ENCODE data around the gene C17orf114.
"Not testable (repeated sequence)": the region's sequence is repeated elsewhere in the genome, so short reads cannot be mapped to it uniquely, and the experiment has no call there.

The C17orf114 gene

DNA sequence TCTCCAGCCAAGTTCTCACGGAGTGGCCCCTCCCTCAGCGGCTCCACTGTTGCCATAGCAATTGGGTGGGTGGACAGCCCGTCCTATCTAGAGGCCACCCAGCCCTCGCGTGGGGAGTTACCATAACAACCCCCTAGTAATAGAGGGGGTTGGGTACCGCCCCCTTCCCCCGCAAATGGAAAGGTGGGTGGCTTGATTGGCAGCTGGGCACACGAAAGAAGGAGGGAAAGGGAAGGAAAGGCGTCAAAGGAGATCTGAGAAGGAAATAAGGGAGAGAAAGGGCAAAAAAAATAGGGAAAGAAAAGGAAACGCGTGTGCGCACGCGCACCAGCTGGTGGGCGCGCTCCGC, 30.7 kb upstream of the C17orf114 start:
- FAIRE-seq, result not testable (repeated sequence)
- 1% methylated on average over 12 of the region's 17 CpGs for WGBS (ENCODE audit: missing lambda C conversion rate)
- peak in 1 of 2 experiments; percentile 42; a peak in 3 of 6 replicates for ATAC-seq

DNA sequence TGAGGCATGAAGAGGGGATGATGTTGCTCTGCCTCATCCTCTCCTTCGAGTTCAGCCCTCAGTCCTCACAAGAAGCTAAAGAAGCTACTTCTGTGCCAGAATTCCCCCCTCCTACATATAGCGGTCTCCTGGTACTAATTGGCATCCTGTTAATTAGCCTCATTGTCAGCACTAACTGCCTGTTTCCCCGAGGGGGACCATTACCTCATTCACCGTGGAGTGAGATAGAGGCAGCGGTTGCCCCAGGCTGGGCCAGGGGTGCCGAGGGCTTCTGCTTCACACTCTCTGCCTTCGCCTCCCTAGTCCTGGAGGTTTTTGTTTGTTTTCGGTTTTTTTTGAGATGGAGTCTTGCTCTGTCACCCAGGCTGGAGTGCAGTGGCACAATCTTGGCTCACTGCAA, 25.3 kb upstream of the C17orf114 start:
- POLR2A ChIA-PET, result interaction anchor here (1.0 kb wide), 1 partner anchor 37 kb away, joined by 3 read pairs; no protein-coding TSS in a partner anchor
- Histone ChIP-seq H3K4me3 (no peak overlapping the region), H3K4me1 (no peaks in the 10 kb centered on the region), H3K9me3 (no peaks in the 10 kb centered on the region), H3K4me2 (no peak overlapping the region), H3K27ac (no peak overlapping the region)
- FAIRE-seq (no peak), DNase-seq (ENCODE audit: low read depth in 1 of 2, low spot score in 1 of 2) (no peak), ATAC-seq (peak; percentile 19 to 52; a peak in 2 of 6 replicates)
- TF ChIP-seq, protein P1, sequence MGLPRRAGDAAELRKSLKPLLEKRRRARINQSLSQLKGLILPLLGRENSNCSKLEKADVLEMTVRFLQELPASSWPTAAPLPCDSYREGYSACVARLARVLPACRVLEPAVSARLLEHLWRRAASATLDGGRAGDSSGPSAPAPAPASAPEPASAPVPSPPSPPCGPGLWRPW (IDR thresholded peaks at IDR 0.05), result no peak
- TF ChIP-seq RNF2 (IDR thresholded peaks at IDR 0.05; ENCODE audit: borderline replicate concordance, low read depth) (no peak), EHMT2 (IDR thresholded peaks at IDR 0.05; ENCODE audit: low read depth) (no peak), TFCP2L1 (CRISPR knock-in tag; IDR thresholded peaks at IDR 0.05) (no peak), RFX5 (IDR thresholded peaks at IDR 0.05) (no peak), USF2 (IDR thresholded peaks at IDR 0.05) (no peak)
- 72% methylated on average over 8 of the region's 8 CpGs for WGBS (ENCODE audit: missing lambda C conversion rate)
- CTCF ChIA-PET, result interaction anchor here (2.4 to 5.8 kb wide), 2 partner anchors 37 to 61 kb away, joined by 8 to 21 read pairs; no protein-coding TSS in a partner anchor

More for the DNA sequence above, 30.7 kb upstream of the C17orf114 start:
- Histone ChIP-seq H3K27ac (peak overlapping the region; percentile 91 to 95), H3K4me3 (peak overlapping the region; percentile 85), H3K4me2 (peak overlapping the region; percentile 93), H3K4me1 (peaks cover 21% of the 10 kb centered on the region)
- TF ChIP-seq E2F6 (IDR thresholded peaks at IDR 0.05; ENCODE audit: borderline replicate concordance, low read depth), result 0 out of 2 replicates have a peak, but pooled peaks have one; percentile 52
- TF ChIP-seq RFX5 (IDR thresholded peaks at IDR 0.05), result peak; percentile 91
- TF ChIP-seq, protein P2, sequence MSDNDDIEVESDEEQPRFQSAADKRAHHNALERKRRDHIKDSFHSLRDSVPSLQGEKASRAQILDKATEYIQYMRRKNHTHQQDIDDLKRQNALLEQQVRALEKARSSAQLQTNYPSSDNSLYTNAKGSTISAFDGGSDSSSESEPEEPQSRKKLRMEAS (IDR thresholded peaks at IDR 0.05), result 0 out of 2 replicates have a peak, but pooled peaks have one; percentile 32
- not testable (repeated sequence) for DNase-seq (ENCODE audit: low read depth in 1 of 2, low spot score in 1 of 2); H3K9me3 ChIP-seq
- ChIA-PET CTCF (interaction anchor here (0.9 to 3.5 kb wide), 5 partner anchors 22 to 48 kb away, joined by 3 to 11 read pairs (median 7); partner anchors contain the start of gene GLTPD2), POLR2A (interaction anchor here (1.0 kb wide), 2 partner anchors 37 to 43 kb away, joined by 3 to 5 read pairs; partner anchors contain the start of gene PSMB6)

DNA sequence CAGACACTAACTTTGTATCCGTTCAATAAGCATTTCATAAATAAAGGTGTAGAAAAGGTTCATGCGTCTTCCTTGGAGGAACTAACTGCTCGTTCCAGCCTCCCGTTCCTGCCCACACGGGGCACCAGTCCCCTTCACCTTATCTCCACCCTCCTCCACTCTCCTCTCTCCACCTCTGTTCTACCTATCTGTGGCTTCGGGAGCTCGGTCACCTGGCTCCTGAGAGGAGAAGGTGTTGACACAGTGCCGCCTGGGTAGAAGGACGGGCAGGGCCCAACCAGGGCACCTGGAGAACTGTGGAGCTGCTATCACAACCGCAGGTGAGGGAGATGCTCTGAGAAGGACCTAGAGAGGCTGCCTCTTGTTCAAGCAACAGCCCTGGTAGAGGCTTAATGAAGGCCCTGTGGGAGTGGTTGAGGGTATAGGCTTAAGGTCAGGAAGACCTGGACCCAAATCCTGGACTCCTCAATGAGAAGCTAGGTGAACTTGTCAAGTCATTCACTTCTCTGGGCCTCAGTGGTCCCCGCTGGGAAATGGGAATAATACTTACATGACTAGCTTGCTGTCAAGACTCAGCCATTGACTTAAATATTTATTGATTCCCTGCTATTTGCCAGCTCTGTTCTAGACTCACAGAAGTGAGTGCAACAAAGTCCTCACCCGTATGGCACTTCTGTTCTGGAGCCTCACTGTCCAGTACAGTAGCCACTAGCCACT, 21.4 kb upstream of the C17orf114 start:
- no peak overlapping the region for H3K27ac ChIP-seq
- POLR2A ChIA-PET, result interaction anchor here (0.6 to 1.1 kb wide), 2 partner anchors 28 to 680 kb away, joined by 4 to 7 read pairs; partner anchors contain the start of gene PSMB6

GRCh38 chr17:4822835-4823234, 20.7 kb upstream of the C17orf114 start:
- Histone ChIP-seq H3K27ac (no peak overlapping the region), H3K4me3 (no peak overlapping the region), H3K4me1 (no peaks in the 10 kb centered on the region), H3K9me3 (no peaks in the 10 kb centered on the region), H3K4me2 (no peak overlapping the region)
- POLR2A ChIA-PET, result no interaction called here
- CTCF ChIA-PET, result interaction anchor here (1.1 to 5.8 kb wide), 6 partner anchors 15 to 65 kb away, joined by 3 to 21 read pairs (median 6); partner anchors contain the start of gene GLTPD2
- no peak for DNase-seq (ENCODE audit: low read depth in 1 of 2, low spot score in 1 of 2)
- TF ChIP-seq HMGXB4 (CRISPR knock-in tag; IDR thresholded peaks at IDR 0.05; ENCODE audit: borderline replicate concordance) (no peak), SMC3 (IDR thresholded peaks at IDR 0.05) (no peak), USF2 (IDR thresholded peaks at IDR 0.05) (no peak), MYC (IDR thresholded peaks at IDR 0.05; ENCODE audit: borderline replicate concordance, low read length) (no peak)
- FAIRE-seq, result no peak
- ATAC-seq, result peak; percentile 23 to 54; a peak in 3 of 6 replicates
- 87% methylated on average over 3 of the region's 3 CpGs for WGBS (ENCODE audit: missing lambda C conversion rate)

More for the DNA sequence above, 21.4 kb upstream of the C17orf114 start:
- H3K9me3 ChIP-seq, result no peaks in the 10 kb centered on the region
- H3K4me1 ChIP-seq, result no peaks in the 10 kb centered on the region
- ATAC-seq, result peak; percentile 18 to 49; a peak in 3 of 6 replicates
- CTCF ChIA-PET, result interaction anchor here (0.6 to 5.8 kb wide), 10 partner anchors 11 to 147 kb away, joined by 3 to 21 read pairs (median 4); partner anchors contain the start of gene GLTPD2
- no peak for FAIRE-seq
- H3K4me2 ChIP-seq, result no peak overlapping the region
- 78% methylated on average over 12 of the region's 12 CpGs for WGBS (ENCODE audit: missing lambda C conversion rate)
- no peak overlapping the region for H3K4me3 ChIP-seq
- no peak for DNase-seq (ENCODE audit: low read depth in 1 of 2, low spot score in 1 of 2)
- TF ChIP-seq FOSB (CRISPR knock-in tag; IDR thresholded peaks at IDR 0.05), result no peak
- no peak for TF ChIP-seq CHD4 (IDR thresholded peaks at IDR 0.05; ENCODE audit: borderline replicate concordance)
- TF ChIP-seq, protein P3, sequence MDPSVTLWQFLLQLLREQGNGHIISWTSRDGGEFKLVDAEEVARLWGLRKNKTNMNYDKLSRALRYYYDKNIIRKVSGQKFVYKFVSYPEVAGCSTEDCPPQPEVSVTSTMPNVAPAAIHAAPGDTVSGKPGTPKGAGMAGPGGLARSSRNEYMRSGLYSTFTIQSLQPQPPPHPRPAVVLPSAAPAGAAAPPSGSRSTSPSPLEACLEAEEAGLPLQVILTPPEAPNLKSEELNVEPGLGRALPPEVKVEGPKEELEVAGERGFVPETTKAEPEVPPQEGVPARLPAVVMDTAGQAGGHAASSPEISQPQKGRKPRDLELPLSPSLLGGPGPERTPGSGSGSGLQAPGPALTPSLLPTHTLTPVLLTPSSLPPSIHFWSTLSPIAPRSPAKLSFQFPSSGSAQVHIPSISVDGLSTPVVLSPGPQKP (IDR thresholded peaks at IDR 0.05; ENCODE audit: low read depth, low read length), result no peak
- no peak for TF ChIP-seq ZFP36 (IDR thresholded peaks at IDR 0.05; ENCODE audit: borderline replicate concordance, partially characterized antibody)
- no peak for TF ChIP-seq EHF (CRISPR knock-in tag; IDR thresholded peaks at IDR 0.05)
- no peak for TF ChIP-seq FOSL2 (IDR thresholded peaks at IDR 0.05)
- no peak for TF ChIP-seq FOSL2 (CRISPR knock-in tag; IDR thresholded peaks at IDR 0.05)
- no peak for TF ChIP-seq SREBF2 (IDR thresholded peaks at IDR 0.05)
- TF ChIP-seq NPAS2 (CRISPR knock-in tag; IDR thresholded peaks at IDR 0.05; ENCODE audit: borderline replicate concordance), result no peak

All from A549 (cell line).